HG03432 (cell line): ENCODE results near the gene CEL.
"Not testable (repeated sequence)": the region's sequence is repeated elsewhere in the genome, so short reads cannot be mapped to it uniquely, and the experiment has no call there.

Source experiments
- ATAC-seq: cut with Tn5 transposase; IDR thresholded peaks from one replicate; pipeline ENCODE4 v1.9.1; 2021; ENCODE audit warnings: mild to moderate bottlenecking, moderate library complexity; ENCODE audit not compliant: unreplicated experiment

The CEL gene

DNA sequence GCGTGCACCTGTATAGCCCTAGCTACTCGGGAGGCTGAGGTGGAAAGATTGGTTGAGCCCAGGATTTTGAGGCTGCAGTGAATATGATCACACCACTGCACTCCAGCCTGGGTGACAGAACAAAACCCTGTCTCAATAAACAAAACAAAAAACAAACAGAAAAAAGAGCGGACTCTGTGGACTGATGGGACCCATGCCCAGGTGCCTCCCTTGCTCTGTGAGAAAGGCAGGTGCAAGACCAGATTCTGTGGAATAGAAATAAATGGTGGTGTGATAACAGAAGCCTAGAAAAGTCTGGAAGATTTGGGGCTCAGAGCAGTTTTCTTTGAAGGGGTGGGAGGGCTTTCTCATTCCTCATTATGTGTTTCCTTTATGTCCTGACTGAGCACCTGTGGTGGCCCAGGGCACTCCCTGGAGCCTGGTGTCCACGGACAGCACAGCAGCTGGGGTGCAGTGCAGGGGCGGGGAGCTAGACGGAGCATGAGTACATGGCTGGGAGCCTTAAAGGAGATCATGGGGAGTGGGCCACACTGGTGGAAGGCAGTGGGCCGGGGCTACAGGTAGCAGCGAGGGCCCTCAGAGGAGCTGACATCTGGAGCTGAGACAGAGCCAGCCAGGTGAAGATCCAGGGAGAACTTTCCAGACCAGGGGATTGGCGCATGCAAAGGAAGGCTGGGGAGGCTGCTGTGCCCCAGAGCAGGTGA, 15.4 kb upstream of the CEL start:
- no peak for ATAC-seq

DNA sequence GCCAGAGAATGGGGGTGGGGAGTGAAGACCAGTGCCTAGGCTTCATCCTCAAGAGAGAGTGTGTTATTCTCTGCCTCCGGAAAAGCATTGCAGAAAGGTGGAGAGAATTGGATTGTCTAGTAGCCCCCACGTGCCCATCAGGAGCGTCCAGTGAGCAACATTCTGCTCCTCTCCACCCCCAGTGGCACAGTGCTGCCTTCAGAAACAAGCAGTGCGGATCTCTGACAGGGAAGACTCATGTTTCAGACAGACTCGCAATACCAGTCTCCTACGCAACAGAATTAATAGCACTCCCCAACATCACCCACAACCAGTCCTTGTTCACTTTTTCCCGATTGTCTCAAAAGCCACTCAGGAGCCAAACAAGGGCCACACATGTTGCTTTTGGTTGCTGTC, 14.9 kb upstream of the CEL start:
- ATAC-seq = no peak

DNA sequence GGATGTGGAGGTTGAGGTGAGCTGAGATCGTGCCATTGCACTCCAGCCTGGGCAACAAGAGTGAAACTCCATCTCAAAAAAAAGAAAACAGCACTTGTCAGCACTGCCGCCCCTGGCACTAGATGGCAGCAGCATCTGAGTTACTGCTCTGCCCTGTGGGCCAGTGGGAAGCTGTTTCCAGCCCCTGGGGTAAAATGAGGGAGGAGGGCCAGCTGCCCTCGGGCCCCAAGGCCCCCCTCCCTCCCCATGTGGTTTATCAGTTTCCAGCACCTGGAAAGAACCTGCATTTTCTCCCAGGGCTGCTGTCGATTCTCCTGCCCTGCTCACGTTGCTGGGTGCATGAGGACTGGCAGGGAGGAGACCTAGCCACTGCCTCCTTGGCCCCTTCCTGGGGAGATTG, 13.2 kb upstream of the CEL start:
- no peak for ATAC-seq

DNA sequence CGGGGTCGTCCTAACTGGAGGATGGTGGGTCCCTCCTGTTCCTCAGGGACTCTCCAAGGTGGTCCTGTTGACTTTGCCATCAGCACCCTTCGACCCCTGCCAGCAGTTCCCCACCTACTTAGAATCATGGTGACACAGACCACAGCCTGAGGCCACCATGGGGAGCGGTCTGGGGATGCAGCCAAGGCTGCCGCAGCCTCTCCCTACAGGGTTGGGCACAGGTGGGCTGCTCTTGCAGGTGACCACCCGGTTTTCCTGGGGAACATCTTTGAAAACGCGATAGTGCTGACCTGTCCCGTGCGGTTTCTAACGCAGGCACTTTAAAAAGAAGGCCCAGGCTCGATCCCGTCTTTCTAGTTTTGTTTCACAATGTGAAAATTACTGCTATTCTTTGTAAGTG, 12.7 kb upstream of the CEL start:
- no peak for ATAC-seq

DNA sequence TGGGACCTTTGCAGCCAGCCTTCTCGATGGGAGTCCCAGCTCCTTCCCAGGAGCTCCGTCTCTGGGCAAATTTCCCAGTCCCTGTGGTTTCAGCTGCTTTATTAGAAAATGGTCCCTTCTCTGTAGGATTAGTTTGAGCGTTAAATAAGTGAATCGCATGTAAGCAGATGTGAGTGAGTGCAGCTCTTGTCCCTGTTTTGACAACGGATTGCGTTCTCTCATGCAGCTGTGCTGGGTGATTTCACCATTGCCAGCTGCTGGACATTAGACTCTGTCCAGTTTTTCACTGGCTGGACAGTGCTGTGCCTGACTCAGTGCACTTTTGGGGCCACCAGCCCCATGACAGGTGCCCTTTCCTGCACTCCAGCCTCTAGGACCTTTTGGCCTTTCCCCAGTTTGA, 11.6 kb upstream of the CEL start:
- ATAC-seq = no peak

DNA sequence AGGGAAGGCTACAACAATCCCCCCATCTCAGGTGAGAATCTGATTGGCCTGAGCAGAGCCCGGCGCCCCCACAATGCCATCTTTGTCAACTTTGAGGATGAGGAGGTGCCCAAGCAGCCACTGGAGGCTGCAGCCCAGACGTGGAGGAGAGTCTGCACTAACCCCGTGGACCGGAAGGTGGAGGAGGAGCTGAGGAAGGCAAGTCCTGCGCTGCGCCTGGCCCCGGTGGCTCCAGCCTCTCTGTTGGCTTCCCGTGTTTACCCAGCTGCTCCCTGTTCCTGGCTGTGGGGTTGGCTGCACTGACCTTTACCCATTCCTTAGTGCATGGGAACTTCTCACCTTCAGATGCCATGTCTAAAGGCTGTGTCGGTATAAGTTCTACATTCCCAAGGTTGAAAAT, 11.0 kb upstream of the CEL start:
- no peak for ATAC-seq

DNA sequence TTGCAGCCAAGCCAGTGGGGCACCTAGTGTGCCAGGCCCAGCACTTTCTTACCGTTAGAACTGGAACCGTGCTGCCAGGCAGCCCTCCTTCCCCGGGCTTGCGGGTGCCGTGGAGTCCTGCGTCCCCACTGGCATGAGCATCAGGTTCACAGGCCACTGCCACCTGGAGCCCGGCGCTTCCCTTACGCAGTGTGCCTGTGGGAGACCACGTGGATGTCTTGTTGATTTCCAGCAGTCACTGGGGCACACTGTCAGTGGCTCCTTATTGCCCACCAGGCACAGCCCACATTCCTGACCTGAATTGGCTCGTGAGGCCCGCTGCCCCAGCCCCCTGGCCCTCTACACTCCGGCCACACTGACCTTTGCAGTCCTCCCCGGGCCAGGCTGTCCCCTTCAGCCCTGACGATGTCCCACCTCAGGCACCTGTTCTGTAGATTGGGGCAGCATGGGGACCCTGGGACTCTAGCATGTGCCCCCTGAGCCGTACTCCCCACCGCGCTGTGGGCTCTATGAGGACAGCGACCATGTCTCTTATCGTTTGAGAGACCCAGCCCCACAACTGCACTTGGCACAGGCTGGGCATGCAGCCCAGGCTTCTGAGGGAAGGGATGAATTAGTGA, 10.4 kb upstream of the CEL start:
- ATAC-seq = no peak

DNA sequence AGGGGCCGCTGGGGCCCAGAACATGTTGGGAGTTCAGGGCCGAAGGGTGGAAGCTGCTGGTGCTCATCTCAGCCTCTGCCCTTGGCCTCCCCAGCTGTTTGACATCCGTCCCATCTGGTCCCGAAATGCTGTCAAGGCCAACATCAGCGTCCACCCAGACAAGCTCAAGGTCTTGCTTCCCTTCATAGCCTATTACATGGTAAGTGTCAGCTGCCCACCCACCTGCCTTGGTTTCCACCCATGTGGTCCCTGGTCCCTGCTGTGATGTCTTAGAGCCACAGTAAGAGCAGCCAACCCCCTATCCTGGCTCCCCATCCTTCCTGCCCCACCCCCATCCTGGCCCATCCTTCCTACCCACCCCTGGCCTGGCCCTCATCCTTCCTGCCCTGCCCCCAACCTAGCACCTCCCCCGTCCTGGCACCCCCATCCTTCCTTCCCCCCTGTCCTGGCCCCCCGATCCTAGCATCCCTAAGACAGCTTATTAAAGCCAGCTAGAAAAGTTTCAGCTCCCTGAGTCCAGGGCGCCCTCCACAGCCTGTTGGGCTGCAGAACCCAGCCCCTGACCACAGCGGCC, 9.7 kb upstream of the CEL start:
- ATAC-seq = no peak

DNA sequence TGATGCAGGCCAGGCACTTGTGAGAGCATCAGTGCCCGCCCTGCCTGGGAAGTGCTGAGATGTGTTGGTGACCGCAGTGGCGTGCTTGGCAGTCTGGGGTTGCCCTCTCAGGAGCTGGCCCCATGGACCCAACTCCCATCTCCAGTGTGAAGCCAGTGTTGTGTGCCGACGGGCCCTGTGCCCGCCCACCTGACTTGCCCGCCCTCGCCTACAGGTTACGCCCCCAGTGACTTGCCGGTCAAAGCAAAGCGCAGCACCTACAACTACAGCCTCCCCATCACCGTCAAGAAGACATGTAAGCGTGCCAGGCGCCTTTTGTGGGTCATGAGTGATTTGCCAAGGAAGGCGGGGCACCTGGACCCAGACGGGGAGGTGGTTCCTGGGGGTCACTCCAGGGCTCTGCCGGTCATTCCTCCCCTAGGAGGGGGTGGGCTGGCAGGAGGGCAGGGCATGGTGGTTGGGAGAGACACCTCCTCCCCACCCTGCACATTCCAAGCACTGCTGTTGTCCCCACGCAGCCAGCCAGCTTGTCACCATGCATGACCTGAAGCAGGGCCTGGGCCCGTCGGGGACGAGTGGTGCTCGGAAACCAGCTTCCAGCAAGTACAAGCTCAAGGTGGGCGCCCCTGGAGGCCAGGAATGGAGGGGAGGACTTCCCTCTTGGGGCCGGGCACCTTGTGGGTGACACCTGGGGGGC, 7.4 kb upstream of the CEL start:
- no peak for ATAC-seq

DNA sequence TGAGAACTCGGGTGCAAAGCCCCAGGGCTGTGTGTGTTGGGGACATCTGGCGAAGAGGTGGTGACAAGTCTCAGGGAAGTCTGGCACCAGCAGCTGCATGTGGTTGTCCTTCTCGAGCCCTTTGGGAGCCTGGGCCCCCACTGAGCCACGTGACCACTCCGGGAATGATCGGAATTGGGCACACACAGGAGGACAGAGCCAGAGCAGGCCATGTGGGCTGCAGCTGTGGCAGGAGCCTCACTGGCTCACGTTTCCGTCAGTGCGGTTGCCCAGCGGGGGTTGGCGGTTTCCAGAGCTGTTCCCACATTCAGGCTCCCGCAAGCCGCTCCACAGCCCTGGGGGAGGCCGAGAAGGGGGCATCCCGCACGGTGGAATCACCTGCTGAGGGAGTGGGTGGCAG, 6.8 kb upstream of the CEL start:
- no peak for ATAC-seq

DNA sequence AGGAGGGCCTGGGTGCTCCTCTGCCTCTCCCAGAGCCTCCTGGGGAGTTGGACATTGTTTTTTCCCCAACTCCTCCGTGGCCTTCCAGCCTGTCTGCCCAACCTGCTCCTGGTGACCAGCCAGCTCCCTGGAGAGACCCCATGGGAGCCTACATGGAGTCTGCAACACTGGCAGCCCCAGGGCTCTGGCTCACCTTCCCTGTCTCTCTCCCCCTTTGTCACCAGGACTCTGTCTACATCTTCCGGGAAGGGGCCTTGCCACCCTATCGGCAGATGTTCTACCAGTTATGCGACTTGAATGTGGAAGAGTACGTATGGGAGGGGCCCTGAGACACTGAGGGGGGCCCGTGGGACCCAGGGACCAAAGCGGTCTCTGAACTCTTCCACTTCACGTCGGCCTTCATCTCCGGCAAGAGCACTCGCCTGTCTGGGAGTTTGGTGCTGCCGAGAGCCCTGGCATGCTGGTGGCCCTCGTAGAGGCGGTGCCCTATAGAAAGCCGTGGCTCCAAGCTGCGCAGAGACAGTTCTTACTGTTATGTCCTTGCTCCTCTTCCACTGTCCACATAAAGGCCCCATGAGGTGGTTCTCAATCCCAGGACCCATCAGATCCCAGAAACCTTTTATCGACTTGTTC, 5.9 kb upstream of the CEL start:
- ATAC-seq = no peak

DNA sequence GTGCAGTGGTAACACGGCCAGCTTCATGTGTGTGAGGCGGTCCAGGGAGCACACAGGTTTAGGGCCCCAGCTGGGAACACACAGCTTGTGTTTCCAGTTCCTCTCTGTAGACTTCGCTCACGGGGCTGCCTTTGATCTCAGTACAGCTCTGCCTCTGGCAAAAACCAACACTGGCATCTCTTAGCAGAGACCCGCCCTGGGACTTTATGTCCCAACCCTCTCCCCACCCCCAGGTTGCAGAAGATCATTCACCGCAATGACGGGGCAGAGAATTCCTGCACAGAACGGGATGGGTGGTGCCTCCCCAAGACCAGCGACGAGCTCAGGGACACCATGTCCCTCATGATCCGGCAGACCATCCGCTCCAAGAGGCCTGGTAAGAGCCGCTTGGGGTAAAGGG, 5.2 kb upstream of the CEL start:
- ATAC-seq = no peak

DNA sequence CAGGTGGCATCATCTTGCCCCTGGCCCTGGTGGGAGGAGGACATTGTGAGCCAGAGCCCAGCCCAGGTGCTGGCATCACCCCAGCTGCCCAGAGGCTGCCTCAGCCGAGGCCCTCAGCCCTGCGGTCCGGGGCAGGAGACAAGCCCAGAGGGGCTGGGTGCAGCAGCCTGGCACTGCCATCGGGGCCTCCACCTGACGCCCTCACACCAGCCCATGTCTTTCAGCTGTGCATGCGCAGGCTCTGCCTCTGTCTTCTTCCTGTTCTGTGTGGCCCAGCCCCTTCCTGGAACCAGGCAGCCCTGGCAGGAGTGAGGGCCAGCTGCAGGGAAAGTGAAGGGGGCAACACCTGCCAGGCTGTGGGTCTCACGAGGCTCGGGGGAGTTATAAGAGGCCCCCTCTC, 4.8 kb upstream of the CEL start:
- ATAC-seq = no peak

DNA sequence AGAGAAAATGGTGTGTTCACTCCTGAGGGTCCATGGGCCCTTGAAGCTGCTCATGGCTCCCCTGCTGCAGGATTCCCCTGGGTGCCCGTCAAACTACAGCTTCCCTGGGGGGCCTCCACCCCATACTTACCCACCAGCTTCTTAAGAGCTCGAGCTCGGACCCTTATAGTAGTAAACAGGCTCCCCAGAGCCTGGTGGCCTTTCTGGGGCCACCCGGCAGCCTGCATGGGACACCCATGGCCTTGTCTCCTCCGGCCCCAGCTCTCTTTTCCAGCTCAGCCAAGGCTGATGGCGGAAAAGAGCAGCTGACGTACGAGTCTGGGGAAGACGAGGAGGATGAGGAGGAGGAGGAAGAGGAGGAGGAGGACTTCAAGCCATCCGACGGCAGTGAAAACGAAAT, 4.2 kb upstream of the CEL start:
- ATAC-seq = no peak

DNA sequence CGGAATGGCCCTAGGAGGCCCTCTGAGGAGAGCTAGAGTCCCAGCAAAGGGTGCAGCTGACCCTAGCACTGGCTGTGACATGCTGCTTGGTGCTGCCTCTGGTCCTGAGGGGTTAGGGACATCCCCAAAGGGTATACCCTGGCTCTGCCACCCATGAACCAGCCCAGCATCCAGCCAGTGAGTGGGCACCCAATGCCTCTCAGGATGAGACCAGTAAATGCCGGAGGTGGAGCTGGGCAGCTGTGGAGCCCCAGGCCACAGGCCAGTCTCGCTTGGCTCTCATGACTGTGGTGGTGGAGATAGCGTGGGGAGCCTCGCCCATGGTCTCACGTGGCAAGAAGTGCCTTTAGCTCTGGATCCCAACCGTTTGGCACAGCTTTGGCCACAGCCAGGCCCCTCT, 3.7 kb upstream of the CEL start:
- ATAC-seq = no peak

DNA sequence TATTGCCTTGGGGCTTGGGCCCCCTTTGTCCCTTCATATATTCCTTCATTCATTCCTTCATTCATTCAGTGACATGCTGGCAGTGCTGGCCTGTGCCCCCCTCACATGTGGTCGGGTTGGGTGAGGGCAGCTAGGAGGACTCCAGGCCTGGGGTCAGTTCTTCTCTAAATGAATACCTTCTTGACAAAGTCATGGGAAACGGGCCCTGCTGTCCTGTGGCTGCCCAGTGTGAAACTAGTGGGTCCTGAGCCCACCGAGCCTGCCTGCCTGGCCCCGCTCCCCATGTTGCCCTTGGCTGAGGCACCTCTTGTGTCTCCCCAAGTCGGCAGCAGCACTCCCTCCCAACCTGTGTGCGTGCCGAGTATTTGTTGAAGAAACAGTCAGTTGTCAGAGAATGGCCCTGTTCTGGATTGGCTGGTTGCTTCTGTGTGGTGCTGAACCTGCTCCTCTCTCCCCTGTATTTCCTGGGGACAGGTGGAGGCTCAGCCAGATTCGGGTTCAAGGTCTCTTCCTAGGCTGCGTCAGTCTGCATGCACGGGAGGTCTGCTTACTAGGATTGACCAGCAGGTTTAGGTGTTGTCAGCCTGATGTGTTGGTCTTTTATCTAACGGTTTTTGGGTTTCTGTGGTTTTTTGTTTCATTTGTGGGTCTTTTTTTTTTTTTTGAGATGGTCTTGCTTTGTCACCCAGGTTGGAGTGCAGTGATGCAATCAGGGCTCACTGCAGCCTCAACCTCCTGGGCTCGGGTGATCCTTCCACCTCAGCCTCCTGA, 3.0 kb upstream of the CEL start:
- no peak for ATAC-seq

DNA sequence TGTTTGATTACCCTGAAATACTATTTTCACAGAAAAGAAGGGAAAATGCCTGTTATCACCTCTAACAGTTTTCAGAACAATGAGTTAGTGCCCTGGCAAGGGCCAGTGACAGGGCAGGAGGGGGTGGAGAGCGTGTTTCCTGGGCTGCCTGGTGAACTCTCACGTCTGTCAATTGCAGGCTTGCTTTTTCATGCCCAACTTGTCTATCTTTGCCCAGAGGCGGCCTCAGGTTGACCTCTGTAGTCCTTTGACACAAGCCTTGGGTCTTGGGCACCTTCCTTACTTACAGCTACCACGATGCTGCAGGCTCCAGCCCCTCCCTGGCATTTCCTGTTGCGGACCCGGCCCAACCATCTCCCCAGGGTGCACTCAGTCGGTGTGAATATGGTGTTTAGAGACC, 2.2 kb upstream of the CEL start:
- no peak for ATAC-seq

DNA sequence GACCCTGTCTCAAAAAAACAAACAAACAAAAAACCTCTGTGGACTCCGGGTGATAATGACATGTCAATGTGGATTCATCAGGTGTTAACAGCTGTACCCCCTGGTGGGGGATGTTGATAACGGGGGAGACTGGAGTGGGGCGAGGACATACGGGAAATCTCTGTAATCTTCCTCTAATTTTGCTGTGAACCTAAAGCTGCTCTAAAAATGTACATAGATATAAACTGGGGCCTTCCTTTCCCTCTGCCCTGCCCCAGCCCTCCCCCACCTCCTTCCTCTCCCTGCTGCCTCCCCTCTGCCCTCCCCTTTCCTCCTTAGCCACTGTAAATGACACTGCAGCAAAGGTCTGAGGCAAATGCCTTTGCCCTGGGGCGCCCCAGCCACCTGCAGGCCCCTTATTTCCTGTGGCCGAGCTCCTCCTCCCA, 1.4 kb upstream of the CEL start:
- no peak for ATAC-seq

DNA sequence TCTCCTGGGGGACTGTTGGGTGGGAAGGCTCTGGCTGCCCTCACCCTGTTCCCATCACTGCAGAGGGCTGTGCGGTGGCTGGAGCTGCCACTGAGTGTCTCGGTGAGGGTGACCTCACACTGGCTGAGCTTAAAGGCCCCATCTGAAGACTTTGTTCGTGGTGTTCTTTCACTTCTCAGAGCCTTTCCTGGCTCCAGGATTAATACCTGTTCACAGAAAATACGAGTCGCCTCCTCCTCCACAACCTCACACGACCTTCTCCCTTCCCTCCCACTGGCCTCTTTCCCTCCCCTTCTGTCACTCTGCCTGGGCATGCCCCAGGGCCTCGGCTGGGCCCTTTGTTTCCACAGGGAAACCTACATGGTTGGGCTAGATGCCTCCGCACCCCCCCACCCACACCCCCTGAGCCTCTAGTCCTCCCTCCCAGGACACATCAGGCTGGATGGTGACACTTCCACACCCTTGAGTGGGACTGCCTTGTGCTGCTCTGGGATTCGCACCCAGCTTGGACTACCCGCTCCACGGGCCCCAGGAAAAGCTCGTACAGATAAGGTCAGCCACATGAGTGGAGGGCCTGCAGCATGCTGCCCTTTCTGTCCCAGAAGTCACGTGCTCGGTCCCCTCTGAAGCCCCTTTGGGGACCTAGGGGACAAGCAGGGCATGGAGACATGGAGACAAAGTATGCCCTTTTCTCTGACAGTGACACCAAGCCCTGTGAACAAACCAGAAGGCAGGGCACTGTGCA, 590 bp upstream of the CEL start:
- not testable (repeated sequence) for ATAC-seq

DNA sequence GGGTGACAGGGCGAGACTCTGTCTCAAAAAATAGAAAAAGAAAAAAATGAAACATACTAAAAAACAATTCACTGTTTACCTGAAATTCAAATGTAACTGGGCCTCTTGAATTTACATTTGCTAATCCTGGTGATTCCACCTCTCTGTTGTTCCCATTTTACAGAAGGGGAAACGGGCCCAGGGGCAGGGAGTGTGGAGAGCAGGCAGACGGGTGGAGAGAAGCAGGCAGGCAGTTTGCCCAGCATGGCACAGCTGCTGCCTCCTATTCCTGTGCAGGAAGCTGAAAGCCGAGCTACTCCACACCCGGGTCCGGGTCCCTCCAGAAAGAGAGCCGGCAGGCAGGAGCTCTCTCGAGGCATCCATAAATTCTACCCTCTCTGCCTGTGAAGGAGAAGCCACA, 788 bp downstream of the CEL start:
- ATAC-seq = not testable (repeated sequence)
